ENCODE measurements around the gene PAFAH2.

- TF ChIP-seq, protein P1, sequence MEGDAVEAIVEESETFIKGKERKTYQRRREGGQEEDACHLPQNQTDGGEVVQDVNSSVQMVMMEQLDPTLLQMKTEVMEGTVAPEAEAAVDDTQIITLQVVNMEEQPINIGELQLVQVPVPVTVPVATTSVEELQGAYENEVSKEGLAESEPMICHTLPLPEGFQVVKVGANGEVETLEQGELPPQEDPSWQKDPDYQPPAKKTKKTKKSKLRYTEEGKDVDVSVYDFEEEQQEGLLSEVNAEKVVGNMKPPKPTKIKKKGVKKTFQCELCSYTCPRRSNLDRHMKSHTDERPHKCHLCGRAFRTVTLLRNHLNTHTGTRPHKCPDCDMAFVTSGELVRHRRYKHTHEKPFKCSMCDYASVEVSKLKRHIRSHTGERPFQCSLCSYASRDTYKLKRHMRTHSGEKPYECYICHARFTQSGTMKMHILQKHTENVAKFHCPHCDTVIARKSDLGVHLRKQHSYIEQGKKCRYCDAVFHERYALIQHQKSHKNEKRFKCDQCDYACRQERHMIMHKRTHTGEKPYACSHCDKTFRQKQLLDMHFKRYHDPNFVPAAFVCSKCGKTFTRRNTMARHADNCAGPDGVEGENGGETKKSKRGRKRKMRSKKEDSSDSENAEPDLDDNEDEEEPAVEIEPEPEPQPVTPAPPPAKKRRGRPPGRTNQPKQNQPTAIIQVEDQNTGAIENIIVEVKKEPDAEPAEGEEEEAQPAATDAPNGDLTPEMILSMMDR (IDR thresholded peaks at IDR 0.05): no peak
- TF ChIP-seq POLR2AphosphoS5 (IDR thresholded peaks at IDR 0.05; ENCODE audit: low read depth, low read length) (no peak), SIN3A (IDR thresholded peaks at IDR 0.05; ENCODE audit: borderline replicate concordance, low read depth, low read length) (no peak), YY1 (IDR thresholded peaks at IDR 0.05; ENCODE audit: low read depth) (no peak), TEAD4 (IDR thresholded peaks at IDR 0.05; ENCODE audit: borderline replicate concordance, insufficient read depth) (no peak), ZBTB33 (IDR thresholded peaks at IDR 0.05; ENCODE audit: borderline replicate concordance, low read depth) (no peak), TAF1 (IDR thresholded peaks at IDR 0.05; ENCODE audit: borderline replicate concordance, low read depth, low read length) (no peak), JUND (IDR thresholded peaks at IDR 0.05) (no peak), FOXM1 (IDR thresholded peaks at IDR 0.05; ENCODE audit: low read depth) (no peak)
- TF ChIP-seq, protein P2, sequence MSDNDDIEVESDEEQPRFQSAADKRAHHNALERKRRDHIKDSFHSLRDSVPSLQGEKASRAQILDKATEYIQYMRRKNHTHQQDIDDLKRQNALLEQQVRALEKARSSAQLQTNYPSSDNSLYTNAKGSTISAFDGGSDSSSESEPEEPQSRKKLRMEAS (IDR thresholded peaks at IDR 0.05; ENCODE audit: low read depth): no peak
Observed at GRCh38 chr1:26012864-26013263, 15.0 kb upstream of the PAFAH2 start.

All from SK-N-SH (cell line).